HG02943 (cell line): Measurements from ENCODE around the gene GP1BB.

Experiments used
- ATAC-seq: cut with Tn5 transposase; IDR thresholded peaks from one replicate; pipeline ENCODE4 v1.9.1; 2021; ENCODE audit warnings: mild to moderate bottlenecking, low read depth, moderate library complexity; ENCODE audit not compliant: unreplicated experiment

GP1BB gene

GRCh38 chr22:19739911-19740449, 16.6 kb downstream of the GP1BB start:
- no peak for ATAC-seq

- no peak for ATAC-seq
Observed at GRCh38 chr22:19740586-19740985, 17.2 kb downstream of the GP1BB start.

GRCh38 chr22:19741053-19741452, 17.7 kb downstream of the GP1BB start:
- ATAC-seq, result no peak

- ATAC-seq, result no peak
Observed at GRCh38 chr22:19742160-19743066, 19.1 kb downstream of the GP1BB start.

GRCh38 chr22:19743081-19743480, 19.7 kb downstream of the GP1BB start:
- no peak for ATAC-seq

GRCh38 chr22:19743651-19744050, 20.3 kb downstream of the GP1BB start:
- ATAC-seq, result no peak

GRCh38 chr22:19744350-19745006, 21.1 kb downstream of the GP1BB start:
- ATAC-seq, result no peak

- ATAC-seq, result no peak
Observed at GRCh38 chr22:19745155-19746101, 22.1 kb downstream of the GP1BB start.

- no peak for ATAC-seq
Observed at GRCh38 chr22:19746726-19747125, 23.4 kb downstream of the GP1BB start.

- ATAC-seq, result no peak
Observed at GRCh38 chr22:19747551-19747950, 24.2 kb downstream of the GP1BB start.

GRCh38 chr22:19748139-19748538, 24.8 kb downstream of the GP1BB start:
- no peak for ATAC-seq

- no peak for ATAC-seq
Observed at GRCh38 chr22:19748991-19749664, 25.8 kb downstream of the GP1BB start.

- ATAC-seq, result no peak
Observed at GRCh38 chr22:19749876-19750275, 26.5 kb downstream of the GP1BB start.

- ATAC-seq, result no peak
Observed at GRCh38 chr22:19750507-19751490, 27.5 kb downstream of the GP1BB start.

GRCh38 chr22:19751497-19752245, 28.3 kb downstream of the GP1BB start:
- ATAC-seq, result no peak

GRCh38 chr22:19753090-19753842, 29.9 kb downstream of the GP1BB start:
- no peak for ATAC-seq

GRCh38 chr22:19753996-19754700, 30.8 kb downstream of the GP1BB start:
- ATAC-seq, result no peak
